Muscle of leg (tissue), 11 donors: ENCODE data around the gene ANK2. TPM values are rescaled to one million over a fixed set of nuclear protein-coding genes. Genes with fewer than 3 reads are reported as not detected.

Source experiments
- DNase-seq: peaks from one replicate; pipeline ENCODE4 v3.0.0; 2013
- H3K27ac ChIP-seq: one replicate; pipeline ENCODE4 v1.5.1; 2013; ENCODE audit warnings: mild to moderate bottlenecking, low read length, control low read depth
- H3K27me3 ChIP-seq: one replicate; pipeline ENCODE4 v1.6.1; 2013; ENCODE audit warnings: low read length; ENCODE audit not compliant: control insufficient read depth, insufficient read depth
- H3K36me3 ChIP-seq: one replicate; pipeline ENCODE4 v1.6.1; 2013; ENCODE audit warnings: low read length; ENCODE audit not compliant: control insufficient read depth, insufficient read depth
- H3K4me1 ChIP-seq: one replicate; pipeline ENCODE4 v1.6.1; 2013; ENCODE audit warnings: low read length; ENCODE audit not compliant: control insufficient read depth, insufficient read depth
- H3K4me3 ChIP-seq: one replicate; pipeline ENCODE4 v1.5.1; 2013; ENCODE audit warnings: low read length, control low read depth
- H3K9me3 ChIP-seq: replicated peaks from 2 replicates; pipeline ENCODE4 v1.6.1; 2013; ENCODE audit warnings: low read depth, low read length; ENCODE audit not compliant: control insufficient read depth
- WGBS: methylation state at CpG from one replicate; pipeline ENCODE4 v1.1.5; 2013; ENCODE audit warnings: missing lambda C conversion rate; ENCODE audit not compliant: insufficient coverage; 5-methylcytosine and 5-hydroxymethylcytosine counted together
- polyA plus RNA-seq, 8 donors: library from polyadenylated mRNA; unstranded; fragments of 120-200 nt; gene quantifications; one replicate each; pipeline versions ENCODE4 v1.2.1 to v1.2.3, GENCODE V29; 2013; ENCODE audit warnings: inconsistent platforms in 1 of 8, low replicate concordance in 1 of 8; ENCODE audit not compliant: insufficient read length in 8 of 8, insufficient read depth in 1 of 8
- total RNA-seq: library from RNA; stranded (reverse); fragments of 120-200 nt; gene quantifications from one replicate; pipeline ENCODE4 v1.2.4, GENCODE V29; 2013

Gene ANK2
- total and polyA plus RNA-seq, 9 donors: 160 to 285 (median 233) TPM

- no peak for DNase-seq
- no peaks in the 10 kb centered on the region for H3K4me1 ChIP-seq
- H3K27ac ChIP-seq: no peak overlapping the region
- no peaks in the 10 kb centered on the region for H3K27me3 ChIP-seq
- no peaks in the 10 kb centered on the region for H3K36me3 ChIP-seq
- no peak overlapping the region for H3K4me3 ChIP-seq
- no peaks in the 10 kb centered on the region for H3K9me3 ChIP-seq
- WGBS: no CpG with 5 or more reads among the region's 3 CpGs
These were observed 344.8 kb downstream of the ANK2 start for GRCh38 chr4:113394108-113394729.

- Histone ChIP-seq H3K4me1 (no peaks in the 10 kb centered on the region), H3K36me3 (no peaks in the 10 kb centered on the region), H3K27me3 (no peaks in the 10 kb centered on the region), H3K27ac (no peak overlapping the region), H3K9me3 (no peaks in the 10 kb centered on the region), H3K4me3 (no peak overlapping the region)
- 0% methylated on average over 1 of the region's 11 CpGs for WGBS
- DNase-seq: peak; percentile 94
These were observed 345.5 kb downstream of the ANK2 start for GRCh38 chr4:113394730-113395530.

GRCh38 chr4:113397114-113397701 is 347.8 kb downstream of the ANK2 start:
- H3K27me3 ChIP-seq: no peaks in the 10 kb centered on the region
- no peak overlapping the region for H3K4me3 ChIP-seq
- no peaks in the 10 kb centered on the region for H3K9me3 ChIP-seq
- peak overlapping the region; percentile 56 for H3K27ac ChIP-seq
- DNase-seq: peak; percentile 93
- WGBS: 39% methylated on average over 2 of the region's 5 CpGs
- H3K4me1 ChIP-seq: no peaks in the 10 kb centered on the region
- H3K36me3 ChIP-seq: no peaks in the 10 kb centered on the region

- no peak overlapping the region for H3K27ac ChIP-seq
- H3K4me1 ChIP-seq: no peaks in the 10 kb centered on the region
- H3K27me3 ChIP-seq: no peaks in the 10 kb centered on the region
- H3K4me3 ChIP-seq: no peak overlapping the region
- H3K36me3 ChIP-seq: no peaks in the 10 kb centered on the region
- DNase-seq: no peak
- H3K9me3 ChIP-seq: no peaks in the 10 kb centered on the region
- WGBS: 100% methylated on average over 3 of the region's 8 CpGs
These were observed 349.1 kb downstream of the ANK2 start for GRCh38 chr4:113398441-113399143.

- H3K9me3 ChIP-seq: no peaks in the 10 kb centered on the region
- WGBS: 75% methylated on average over 1 of the region's 4 CpGs
- no peak for DNase-seq
- no peaks in the 10 kb centered on the region for H3K27me3 ChIP-seq
- H3K36me3 ChIP-seq: no peaks in the 10 kb centered on the region
- no peak overlapping the region for H3K4me3 ChIP-seq
- no peak overlapping the region for H3K27ac ChIP-seq
- peaks cover 12% of the 10 kb centered on the region for H3K4me1 ChIP-seq
These were observed 354.7 kb downstream of the ANK2 start for GRCh38 chr4:113404167-113404571.

- Histone ChIP-seq H3K36me3 (no peaks in the 10 kb centered on the region), H3K9me3 (no peaks in the 10 kb centered on the region), H3K27me3 (no peaks in the 10 kb centered on the region), H3K4me3 (no peak overlapping the region), H3K4me1 (peaks cover 12% of the 10 kb centered on the region), H3K27ac (no peak overlapping the region)
- no CpG with 5 or more reads among the region's 2 CpGs for WGBS
- DNase-seq: peak; percentile 81
These were observed 355.4 kb downstream of the ANK2 start for GRCh38 chr4:113404841-113405240.

- Histone ChIP-seq H3K27me3 (no peaks in the 10 kb centered on the region), H3K4me3 (no peak overlapping the region), H3K27ac (no peak overlapping the region), H3K9me3 (no peaks in the 10 kb centered on the region), H3K4me1 (peaks cover 12% of the 10 kb centered on the region), H3K36me3 (no peaks in the 10 kb centered on the region)
- no peak for DNase-seq
- WGBS: 33% methylated on average over 1 of the region's 7 CpGs
These were observed 356.6 kb downstream of the ANK2 start for GRCh38 chr4:113405874-113406722.

- DNase-seq: peak; percentile 40
These were observed 357.2 kb downstream of the ANK2 start for GRCh38 chr4:113406723-113407016.

GRCh38 chr4:113407409-113407808 is 358.0 kb downstream of the ANK2 start:
- no CpG with 5 or more reads among the region's 2 CpGs for WGBS
- no peak for DNase-seq
- Histone ChIP-seq H3K27ac (no peak overlapping the region), H3K36me3 (no peaks in the 10 kb centered on the region), H3K27me3 (no peaks in the 10 kb centered on the region), H3K4me3 (no peak overlapping the region), H3K4me1 (peaks cover 12% of the 10 kb centered on the region), H3K9me3 (no peaks in the 10 kb centered on the region)

More at GRCh38 chr4:113406723-113407016, 357.2 kb downstream of the ANK2 start:
- Histone ChIP-seq H3K4me3 (no peak overlapping the region), H3K9me3 (no peaks in the 10 kb centered on the region), H3K27ac (no peak overlapping the region), H3K36me3 (no peaks in the 10 kb centered on the region), H3K4me1 (peaks cover 12% of the 10 kb centered on the region), H3K27me3 (no peaks in the 10 kb centered on the region)
- 10% methylated on average over 3 of the region's 7 CpGs for WGBS
